Nephron (organoid): ENCODE results near the gene MPP3.

ENCODE experiments used
- H3K27ac Mint-ChIP-seq, 3 experiments: 2 replicates each; pipeline ENCODE4 v1.8.0; 2020; ENCODE audit warnings: mixed read lengths in 3 of 3, mild to moderate bottlenecking in 2 of 3, moderate library complexity in 1 of 3
- H3K27me3 Mint-ChIP-seq: 2 replicates; pipeline ENCODE4 v1.8.0; 2021; ENCODE audit warnings: low read depth, mild to moderate bottlenecking, moderate library complexity, mixed read lengths
- H3K36me3 Mint-ChIP-seq: 2 replicates; pipeline ENCODE4 v1.8.0; 2020; ENCODE audit warnings: low read depth, mixed read lengths
- H3K4me1 Mint-ChIP-seq: 2 replicates; pipeline ENCODE4 v1.8.0; 2020; ENCODE audit warnings: mixed read lengths
- H3K4me3 Mint-ChIP-seq, 3 experiments: 2 replicates each; pipeline ENCODE4 v1.8.0; 2020; ENCODE audit warnings: mild to moderate bottlenecking in 3 of 3, mixed read lengths in 3 of 3, moderate library complexity in 2 of 3
- H3K9me3 Mint-ChIP-seq: 2 replicates; pipeline ENCODE4 v1.8.0; 2020; ENCODE audit warnings: mixed read lengths
- TF ChIP-seq, protein P1 (sequence below), 3 experiments: fragments of 200-600 bp; sonication (generic); IDR thresholded peaks; one replicate each; pipeline ENCODE4 v1.5.0; 2021; ENCODE audit warnings: antibody characterized with exemption in 3 of 3; ENCODE audit not compliant: unreplicated experiment in 3 of 3

Gene MPP3

DNA sequence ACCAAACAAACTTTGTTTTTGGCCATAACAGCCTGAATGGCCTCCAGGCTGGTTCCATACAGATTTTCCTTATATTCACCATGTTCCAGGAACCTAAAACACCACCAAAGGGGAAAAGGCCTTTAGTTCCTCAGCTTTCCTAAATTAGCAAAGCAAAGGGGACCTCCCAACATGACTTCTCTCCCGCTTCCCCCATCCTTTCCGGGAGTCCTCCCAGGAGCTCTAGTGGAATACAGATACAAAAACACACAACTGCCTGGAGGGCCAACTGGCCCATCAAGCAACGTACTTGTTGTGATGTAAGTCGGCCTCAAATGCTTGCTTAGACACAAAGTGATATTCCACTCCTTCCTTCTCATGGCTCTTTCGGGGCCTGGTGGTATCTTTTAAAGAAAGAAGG lies 22.1 kb downstream of the MPP3 start:
- H3K27me3 Mint-ChIP-seq = no peaks in the 10 kb centered on the region
- H3K9me3 Mint-ChIP-seq = no peaks in the 10 kb centered on the region
- H3K4me3 Mint-ChIP-seq = no peak overlapping the region
- TF ChIP-seq, protein P1, sequence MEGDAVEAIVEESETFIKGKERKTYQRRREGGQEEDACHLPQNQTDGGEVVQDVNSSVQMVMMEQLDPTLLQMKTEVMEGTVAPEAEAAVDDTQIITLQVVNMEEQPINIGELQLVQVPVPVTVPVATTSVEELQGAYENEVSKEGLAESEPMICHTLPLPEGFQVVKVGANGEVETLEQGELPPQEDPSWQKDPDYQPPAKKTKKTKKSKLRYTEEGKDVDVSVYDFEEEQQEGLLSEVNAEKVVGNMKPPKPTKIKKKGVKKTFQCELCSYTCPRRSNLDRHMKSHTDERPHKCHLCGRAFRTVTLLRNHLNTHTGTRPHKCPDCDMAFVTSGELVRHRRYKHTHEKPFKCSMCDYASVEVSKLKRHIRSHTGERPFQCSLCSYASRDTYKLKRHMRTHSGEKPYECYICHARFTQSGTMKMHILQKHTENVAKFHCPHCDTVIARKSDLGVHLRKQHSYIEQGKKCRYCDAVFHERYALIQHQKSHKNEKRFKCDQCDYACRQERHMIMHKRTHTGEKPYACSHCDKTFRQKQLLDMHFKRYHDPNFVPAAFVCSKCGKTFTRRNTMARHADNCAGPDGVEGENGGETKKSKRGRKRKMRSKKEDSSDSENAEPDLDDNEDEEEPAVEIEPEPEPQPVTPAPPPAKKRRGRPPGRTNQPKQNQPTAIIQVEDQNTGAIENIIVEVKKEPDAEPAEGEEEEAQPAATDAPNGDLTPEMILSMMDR (IDR thresholded peaks at IDR 0.05; ENCODE audit: unreplicated experiment in 3 of 3) = no peak
- H3K4me1 Mint-ChIP-seq = peaks cover 8% of the 10 kb centered on the region
- no peak overlapping the region for H3K27ac Mint-ChIP-seq
- H3K36me3 Mint-ChIP-seq = peaks cover 26% of the 10 kb centered on the region

DNA sequence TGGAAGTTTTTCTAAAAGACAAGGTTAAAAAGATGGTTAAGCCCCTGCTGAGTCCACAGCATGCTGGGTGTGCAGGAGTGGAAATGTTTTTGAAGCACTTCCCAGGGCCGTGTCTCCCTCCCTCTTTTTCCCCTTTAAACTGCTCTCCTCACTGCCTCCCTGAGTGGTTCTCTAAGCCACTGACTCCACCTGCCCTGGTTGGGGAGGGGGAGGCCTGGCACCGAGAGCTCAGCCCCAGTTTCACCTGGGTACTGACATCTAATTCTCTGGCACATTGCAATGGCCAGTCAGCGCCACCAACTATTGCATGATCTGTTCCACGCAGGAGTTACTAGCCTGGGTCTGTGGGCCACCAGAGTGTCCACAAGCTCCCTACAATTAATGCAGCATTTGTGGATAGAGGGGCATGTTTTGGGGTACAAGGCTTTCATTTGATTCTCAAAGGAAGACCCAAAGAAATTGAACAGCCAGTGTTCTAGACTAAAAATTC lies 22.7 kb downstream of the MPP3 start:
- Mint-ChIP-seq H3K27ac (no peak overlapping the region), H3K36me3 (peaks cover 31% of the 10 kb centered on the region), H3K9me3 (no peaks in the 10 kb centered on the region), H3K27me3 (no peaks in the 10 kb centered on the region), H3K4me3 (no peak overlapping the region), H3K4me1 (peaks cover 8% of the 10 kb centered on the region)
- TF ChIP-seq, protein P1 (IDR thresholded peaks at IDR 0.05; ENCODE audit: unreplicated experiment in 3 of 3) = no peak

DNA sequence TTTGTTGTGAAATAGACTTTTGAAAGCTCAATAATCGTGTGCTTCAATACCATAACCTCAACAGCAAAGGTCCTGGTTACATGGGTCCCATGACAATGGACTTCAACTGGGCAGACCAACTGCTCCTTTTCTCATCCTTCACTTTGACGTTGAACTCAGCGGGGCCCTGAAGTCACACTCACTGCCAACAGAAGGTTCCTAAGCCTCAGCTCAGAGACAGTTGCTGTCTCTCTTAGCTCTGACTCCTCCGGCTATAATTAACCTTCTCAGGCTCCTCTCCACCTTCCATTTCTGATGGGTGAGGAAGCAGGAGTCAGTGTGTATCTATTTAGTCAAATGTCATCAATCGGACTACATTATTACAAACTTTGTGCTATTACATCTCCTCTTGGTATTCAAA lies 23.8 kb downstream of the MPP3 start:
- Mint-ChIP-seq H3K4me3 (no peak overlapping the region), H3K36me3 (peaks cover 31% of the 10 kb centered on the region), H3K27me3 (no peaks in the 10 kb centered on the region), H3K9me3 (no peaks in the 10 kb centered on the region), H3K27ac (no peak overlapping the region), H3K4me1 (peaks cover 11% of the 10 kb centered on the region)
- TF ChIP-seq, protein P1 (IDR thresholded peaks at IDR 0.05; ENCODE audit: unreplicated experiment in 3 of 3) = no peak

DNA sequence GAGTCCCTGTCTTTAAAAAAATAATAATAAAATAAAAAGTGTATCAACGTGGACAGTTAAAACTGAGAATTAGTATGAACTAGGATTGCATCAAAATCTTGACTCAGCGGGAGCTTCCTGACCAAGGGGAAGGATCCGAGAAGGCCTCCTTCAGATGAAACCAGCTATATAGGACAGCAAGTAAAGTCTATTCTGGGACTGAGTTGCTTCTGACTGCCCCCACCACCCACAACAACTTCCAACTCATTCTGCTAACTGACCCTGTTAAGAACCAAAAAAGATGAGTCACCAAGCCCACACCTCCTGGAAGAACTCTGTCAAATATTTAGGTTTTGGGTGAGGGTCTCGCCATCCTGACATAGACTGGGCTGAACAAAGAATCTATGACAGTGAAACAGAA lies 24.9 kb downstream of the MPP3 start:
- Mint-ChIP-seq H3K36me3 (peaks cover 35% of the 10 kb centered on the region), H3K27me3 (no peaks in the 10 kb centered on the region), H3K4me3 (no peak overlapping the region), H3K27ac (no peak overlapping the region), H3K9me3 (no peaks in the 10 kb centered on the region), H3K4me1 (peaks cover 22% of the 10 kb centered on the region)
- TF ChIP-seq, protein P1 (IDR thresholded peaks at IDR 0.05; ENCODE audit: unreplicated experiment in 3 of 3) = no peak

DNA sequence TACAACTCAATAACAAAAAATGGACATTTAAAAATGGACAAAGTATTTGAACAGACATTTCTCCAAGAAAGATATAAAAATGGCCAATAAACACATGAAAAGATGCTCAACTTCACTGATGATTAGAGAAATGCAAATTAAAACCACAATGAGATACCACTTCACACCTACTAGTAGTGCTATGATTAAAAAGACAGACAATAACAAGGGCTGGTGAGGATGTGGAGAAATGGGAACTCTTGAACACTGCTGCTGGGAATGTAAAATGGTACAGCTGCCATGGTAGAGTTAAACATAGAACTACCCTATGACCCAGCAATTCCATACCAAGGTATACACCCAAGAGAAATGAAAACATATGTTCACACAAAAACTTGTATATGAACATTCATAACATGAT lies 27.8 kb downstream of the MPP3 start:
- H3K27me3 Mint-ChIP-seq = no peaks in the 10 kb centered on the region
- no peak overlapping the region for H3K4me3 Mint-ChIP-seq
- TF ChIP-seq, protein P1 (IDR thresholded peaks at IDR 0.05; ENCODE audit: unreplicated experiment in 3 of 3) = no peak
- H3K9me3 Mint-ChIP-seq = no peaks in the 10 kb centered on the region
- peaks cover 41% of the 10 kb centered on the region for H3K36me3 Mint-ChIP-seq
- H3K27ac Mint-ChIP-seq = no peak overlapping the region
- peaks cover 24% of the 10 kb centered on the region for H3K4me1 Mint-ChIP-seq

DNA sequence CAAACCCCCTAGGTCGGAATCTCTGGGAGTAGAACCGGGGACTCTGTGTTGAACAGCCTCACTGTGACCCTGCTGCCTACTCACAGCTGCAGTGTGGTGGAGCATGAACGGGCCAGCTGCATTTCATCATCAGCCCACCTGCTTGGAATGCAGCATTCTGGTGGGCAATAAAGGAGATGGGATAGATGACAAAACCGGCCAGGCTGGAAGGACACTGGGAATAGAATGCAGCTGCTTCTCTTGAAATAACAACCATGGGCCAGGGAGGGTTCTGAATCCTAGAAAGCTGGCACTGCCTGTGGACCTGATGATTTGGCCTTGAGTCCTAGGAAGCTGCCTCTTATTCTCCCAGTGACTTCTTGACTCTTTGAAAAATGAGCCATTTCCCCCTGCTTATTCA lies 29.2 kb downstream of the MPP3 start:
- Mint-ChIP-seq H3K9me3 (no peaks in the 10 kb centered on the region), H3K27me3 (no peaks in the 10 kb centered on the region), H3K4me3 (peak overlapping the region in 1 of 3 experiments; percentile 42), H3K27ac (peak overlapping the region in 2 of 3 experiments; percentile 22 to 29), H3K4me1 (peaks cover 21% of the 10 kb centered on the region), H3K36me3 (peaks cover 37% of the 10 kb centered on the region)
- TF ChIP-seq, protein P1 (IDR thresholded peaks at IDR 0.05; ENCODE audit: unreplicated experiment in 3 of 3) = no peak
